HepG2 (cell line): ENCODE results near the gene RNF4. TPM values are rescaled to one million over a fixed set of nuclear protein-coding genes. Genes with fewer than 3 reads are reported as not detected.

ENCODE experiments used
- ATF5 ChIP-seq: sonication (generic); formaldehyde crosslinking; IDR thresholded peaks from 2 replicates; pipeline ENCODE4 v1.4.0; 2020; ENCODE audit warnings: mild to moderate bottlenecking, low read depth, missing genetic modification reagents
- HES4 ChIP-seq: sonication (generic); formaldehyde crosslinking; IDR thresholded peaks from 2 replicates; pipeline ENCODE4 v1.9.0; 2021; ENCODE audit warnings: mild to moderate bottlenecking, missing genetic modification reagents, borderline replicate concordance
- HNF1A ChIP-seq, 2 experiments: sonication (generic) in 1 of 2; formaldehyde crosslinking in 1 of 2; IDR thresholded peaks; 2 replicates each; pipeline versions ENCODE4 v1.4.0 to v1.6.1; 2016 to 2020; ENCODE audit warnings: borderline replicate concordance in 1 of 2, low read depth in 1 of 2, mild to moderate bottlenecking in 1 of 2, missing genetic modification reagents in 1 of 2
- KLF16 ChIP-seq, 2 experiments: sonication (generic) in 1 of 2; formaldehyde crosslinking in 1 of 2; IDR thresholded peaks; 2 replicates each; pipeline versions ENCODE4 v1.6.1 to v1.8.0; 2016 to 2023; ENCODE audit warnings: missing genetic modification reagents in 2 of 2, missing compliant biosample characterization in 1 of 2
- REPIN1 ChIP-seq: sonication (generic); formaldehyde crosslinking; IDR thresholded peaks from 2 replicates; pipeline ENCODE4 v1.8.0; 2022; ENCODE audit warnings: missing genetic modification reagents, low read depth, mild to moderate bottlenecking, borderline replicate concordance
- TMF1 ChIP-seq: sonication (generic); formaldehyde crosslinking; IDR thresholded peaks from 2 replicates; pipeline ENCODE4 v1.8.1; 2022; ENCODE audit warnings: low read depth, missing genetic modification reagents
- ZNF225 ChIP-seq: sonication (generic); formaldehyde crosslinking; IDR thresholded peaks from 2 replicates; pipeline ENCODE4 v1.4.0; 2020; ENCODE audit warnings: mild to moderate bottlenecking, missing genetic modification reagents
- ZNF281 ChIP-seq: sonication (generic); formaldehyde crosslinking; IDR thresholded peaks from 2 replicates; pipeline ENCODE4 v1.4.0; 2020; ENCODE audit warnings: missing genetic modification reagents, borderline replicate concordance
- ZNF337 ChIP-seq: sonication (generic); formaldehyde crosslinking; IDR thresholded peaks from 2 replicates; pipeline ENCODE4 v1.5.1; 2020; ENCODE audit warnings: missing genetic modification reagents, low read depth, mild to moderate bottlenecking, borderline replicate concordance
- ZNF446 ChIP-seq: sonication (generic); formaldehyde crosslinking; IDR thresholded peaks from 2 replicates; pipeline ENCODE4 v1.5.0; 2020; ENCODE audit warnings: mild to moderate bottlenecking, missing genetic modification reagents
- ZNF574 ChIP-seq: sonication (generic); formaldehyde crosslinking; IDR thresholded peaks from 2 replicates; pipeline ENCODE4 v1.4.0; 2020; ENCODE audit warnings: missing genetic modification reagents
- ZNF607 ChIP-seq: sonication (generic); formaldehyde crosslinking; IDR thresholded peaks from 2 replicates; pipeline ENCODE4 v1.5.1; 2020; ENCODE audit warnings: missing genetic modification reagents, mild to moderate bottlenecking, borderline replicate concordance
- ZNF746 ChIP-seq: sonication (generic); formaldehyde crosslinking; IDR thresholded peaks from 2 replicates; pipeline ENCODE4 v1.8.0; 2022; ENCODE audit warnings: mild to moderate bottlenecking, missing genetic modification reagents
- ZNF75D ChIP-seq: sonication (generic); formaldehyde crosslinking; IDR thresholded peaks from 2 replicates; pipeline ENCODE4 v1.8.1; 2023; ENCODE audit warnings: missing genetic modification reagents, mild to moderate bottlenecking, borderline replicate concordance
- ZZZ3 ChIP-seq: sonication (generic); formaldehyde crosslinking; IDR thresholded peaks from 2 replicates; pipeline ENCODE4 v1.4.0; 2020; ENCODE audit warnings: missing genetic modification reagents, mild to moderate bottlenecking, borderline replicate concordance
- polyA plus RNA-seq, 8 experiments: library from polyadenylated mRNA; depleted of rRNA in 3 of 8; stranded (reverse) in 7 of 8; unstranded in 1 of 8; fragments of >200 nt; fragmentation: Illumina TruSeq in 4 of 8; extraction: Trizol in 4 of 8; gene quantifications; 2 replicates each; pipeline versions ENCODE4 v1.2.1 to v1.2.3, GENCODE V29; 2011 to 2016; ENCODE audit warnings: low read depth in 4 of 8, missing spikeins in 1 of 8, mixed read lengths in 1 of 8; ENCODE audit not compliant: insufficient read depth in 1 of 8
- total RNA-seq, 5 experiments: library from RNA; depleted of rRNA; stranded (reverse); fragments of >200 nt; fragmentation: Illumina TruSeq; extraction: Trizol; gene quantifications; 2 replicates each; pipeline ENCODE4 v1.2.3, GENCODE V29; 2016; ENCODE audit warnings: low read depth in 1 of 5

RNF4 gene
- total and polyA plus RNA-seq, 2 of the 13 experiments (the other 11 are each of a cell fraction or from before 2014, with no cell fraction given): 38.1 to 45.1 TPM

GRCh38 chr4:2469192-2469984, 482 bp downstream of the RNF4 start (continued):
- TF ChIP-seq ZNF281 (CRISPR knock-in tag) (0 out of 2 replicates have a peak, but pooled peaks have one; percentile 15), ZNF75D (CRISPR knock-in tag) (0 out of 2 replicates have a peak, but pooled peaks have one; percentile 12), KLF16 (CRISPR knock-in tag; IDR thresholded peaks at IDR 0.05) (peak in 1 of 2 experiments; percentile 10; a peak in 1 of 4 replicates), ZNF225 (CRISPR knock-in tag) (no peak), ATF5 (CRISPR knock-in tag) (0 out of 2 replicates have a peak, but pooled peaks have one; percentile 64), ZNF446 (CRISPR knock-in tag) (peak; percentile 90; the same call in 1 of the 2 replicates), HES4 (peak; percentile 70), ZNF337 (CRISPR knock-in tag) (no peak), TMF1 (peak; percentile 30; the same call in 1 of the 2 replicates), HNF1A (IDR thresholded peaks at IDR 0.05; ENCODE audit: low read depth) (no peak), HNF1A (CRISPR knock-in tag; IDR thresholded peaks at IDR 0.05; ENCODE audit: borderline replicate concordance) (no peak), REPIN1 (CRISPR knock-in tag) (0 out of 2 replicates have a peak, but pooled peaks have one; percentile 41), ZZZ3 (CRISPR knock-in tag) (no peak; the same call in 1 of the 2 replicates), ZNF574 (CRISPR knock-in tag) (no peak), ZNF746 (CRISPR knock-in tag) (no peak), ZNF607 (CRISPR knock-in tag) (peak; percentile 24; the same call in 1 of the 2 replicates)
